Measurements from ENCODE around the gene ATP5PD.

ATP5PD gene

DNA sequence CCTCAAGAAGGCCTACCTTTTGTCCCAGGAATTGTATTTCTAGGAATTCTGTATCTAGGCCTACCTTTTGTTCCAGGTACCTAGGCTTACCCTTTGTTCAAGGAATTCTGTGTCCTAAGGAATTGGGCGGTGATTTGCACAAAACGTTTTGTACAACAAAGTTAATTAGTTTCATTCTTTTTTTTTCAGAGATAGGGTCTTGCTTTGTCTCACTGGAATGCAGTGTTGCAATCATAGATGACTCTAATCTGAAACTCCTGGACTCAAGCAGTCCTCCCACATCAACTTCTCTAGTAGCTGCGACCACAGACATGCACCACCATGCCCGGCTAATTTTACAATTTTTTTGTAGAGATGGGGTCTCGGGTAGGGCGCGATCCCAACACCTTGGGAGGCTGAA, 52.3 kb downstream of the ATP5PD start:
- no peak for DNase-seq (ENCODE audit: low read depth)

DNA sequence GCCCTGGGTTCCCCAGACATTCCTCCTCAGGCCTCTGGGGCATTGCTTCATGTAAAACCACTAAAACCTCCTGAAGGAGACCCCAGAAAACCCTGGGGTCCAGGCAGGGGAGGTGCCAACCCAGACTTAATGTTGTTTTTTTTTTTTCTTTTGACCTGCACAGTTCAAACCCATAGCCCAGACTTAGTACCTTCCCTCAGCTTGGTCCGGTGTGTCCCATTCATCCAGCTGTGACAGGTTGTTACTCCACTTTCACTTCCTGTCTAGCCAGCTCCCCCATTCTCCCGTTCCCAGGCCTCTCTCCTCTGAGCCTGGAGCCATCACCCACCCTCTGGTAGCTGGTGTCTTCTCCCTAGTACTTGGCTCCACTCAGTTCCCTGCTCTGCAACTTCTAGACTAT, 54.5 kb downstream of the ATP5PD start:
- DNase-seq (ENCODE audit: low read depth) = no peak

DNA sequence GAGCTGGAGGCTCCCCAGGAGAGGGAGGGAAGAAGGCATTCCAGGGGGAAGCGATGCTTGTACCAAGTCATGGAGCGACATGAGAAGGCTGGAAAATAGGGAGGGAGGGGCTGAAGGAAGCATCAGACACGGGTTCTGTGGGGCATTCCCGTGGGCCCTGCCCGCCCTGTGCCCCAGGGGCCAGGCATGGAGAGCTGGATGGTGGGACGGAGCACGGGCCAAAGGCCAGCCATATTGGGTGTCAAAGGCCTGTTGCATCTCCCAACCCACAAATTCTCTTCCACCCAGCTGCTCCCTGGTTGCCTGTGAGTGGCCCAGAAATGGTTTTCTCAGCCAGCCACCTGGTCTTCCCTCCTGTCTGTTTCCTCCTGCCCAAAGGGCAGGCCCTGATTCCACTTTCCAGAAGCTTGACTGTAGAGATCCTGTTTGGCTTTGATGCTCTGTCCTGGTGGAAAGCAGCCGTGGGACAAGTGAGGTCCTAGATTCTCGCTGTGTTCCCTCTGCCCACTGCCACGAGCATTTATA, 56.1 kb downstream of the ATP5PD start:
- no peak for DNase-seq (ENCODE audit: low read depth)

Measured in stimulated activated CD8-positive, alpha-beta memory T cell treated with anti-CD3 and anti-CD28 coated beads, Interleukin-15, amount 100 ng/mL, for 1 hour (primary cell).